Effector memory CD4-positive, alpha-beta T cell (primary cell): ENCODE data around the gene UNC93B1.
A peak's percentile ranks its signal among the peaks of the same experiment; 100 is the strongest.

Experiments
- DNase-seq, 3 donors: peaks; one replicate each; pipeline ENCODE4 v3.0.0-alpha.2; 2020
- H3K27ac ChIP-seq: 2 replicates; pipeline ENCODE4 v1.7.0; 2013; ENCODE audit warnings: mild to moderate bottlenecking, low read length, moderate library complexity; ENCODE audit not compliant: insufficient read depth, poor library complexity, severe bottlenecking
- H3K27me3 ChIP-seq: replicated peaks from 2 replicates; pipeline ENCODE4 v1.7.0; 2013; ENCODE audit warnings: mild to moderate bottlenecking, low read length; ENCODE audit not compliant: insufficient read depth, control insufficient read depth, poor library complexity, severe bottlenecking
- H3K36me3 ChIP-seq: 2 replicates; pipeline ENCODE4 v1.7.0; 2013; ENCODE audit warnings: mild to moderate bottlenecking, low read length, moderate library complexity; ENCODE audit not compliant: control insufficient read depth, insufficient read depth
- H3K4me1 ChIP-seq: 2 replicates; pipeline ENCODE4 v1.7.0; 2013; ENCODE audit warnings: low read length, mild to moderate bottlenecking; ENCODE audit not compliant: control insufficient read depth, insufficient read depth, poor library complexity, severe bottlenecking
- H3K4me3 ChIP-seq: 2 replicates; pipeline ENCODE4 v1.7.0; 2013; ENCODE audit warnings: low read length, low read depth, mild to moderate bottlenecking; ENCODE audit not compliant: insufficient read depth, poor library complexity, severe bottlenecking
- H3K9me3 ChIP-seq: 2 replicates; pipeline ENCODE4 v1.7.0; 2013; ENCODE audit warnings: mild to moderate bottlenecking, low read length, moderate library complexity; ENCODE audit not compliant: control insufficient read depth

Gene UNC93B1

DNA sequence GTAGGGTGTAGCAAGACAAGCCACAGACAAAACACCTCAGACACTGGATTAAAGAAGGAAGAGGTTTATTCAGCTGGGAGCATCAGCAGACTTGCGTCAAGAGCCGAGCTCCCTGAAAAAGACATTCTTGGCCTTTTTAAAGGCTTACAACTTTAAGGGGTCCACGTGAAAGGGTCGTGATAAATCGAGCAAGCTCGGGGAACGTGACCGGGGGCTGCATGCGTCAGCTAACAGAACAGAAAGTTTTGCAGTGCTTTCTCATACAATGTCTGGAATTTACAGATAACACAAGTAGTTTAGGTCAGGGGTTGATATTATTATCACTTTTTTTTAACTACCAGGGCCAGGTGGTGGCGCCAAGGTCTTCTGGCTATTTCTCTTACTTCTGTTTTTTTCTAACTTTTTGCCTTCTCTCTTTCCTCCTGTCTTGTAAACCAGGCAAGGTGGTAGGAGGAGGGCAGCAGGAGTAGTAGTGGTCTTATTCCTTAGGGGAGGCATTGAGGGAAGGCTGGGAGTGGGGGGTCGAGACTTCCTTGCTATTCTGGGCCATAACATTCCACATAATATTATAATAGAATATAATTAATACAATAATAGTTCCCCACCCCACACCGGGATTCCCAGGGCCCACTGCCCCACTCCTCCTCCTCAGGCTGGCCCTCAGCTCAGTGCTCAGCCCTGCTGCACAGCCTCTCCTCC lies 5.6 kb upstream of the UNC93B1 start:
- no peak for DNase-seq
- no peaks in the 10 kb centered on the region for H3K4me1 ChIP-seq
- no peak overlapping the region for H3K27ac ChIP-seq
- no peaks in the 10 kb centered on the region for H3K36me3 ChIP-seq
- no peak overlapping the region for H3K4me3 ChIP-seq
- H3K27me3 ChIP-seq: no peaks in the 10 kb centered on the region
- no peaks in the 10 kb centered on the region for H3K9me3 ChIP-seq

DNA sequence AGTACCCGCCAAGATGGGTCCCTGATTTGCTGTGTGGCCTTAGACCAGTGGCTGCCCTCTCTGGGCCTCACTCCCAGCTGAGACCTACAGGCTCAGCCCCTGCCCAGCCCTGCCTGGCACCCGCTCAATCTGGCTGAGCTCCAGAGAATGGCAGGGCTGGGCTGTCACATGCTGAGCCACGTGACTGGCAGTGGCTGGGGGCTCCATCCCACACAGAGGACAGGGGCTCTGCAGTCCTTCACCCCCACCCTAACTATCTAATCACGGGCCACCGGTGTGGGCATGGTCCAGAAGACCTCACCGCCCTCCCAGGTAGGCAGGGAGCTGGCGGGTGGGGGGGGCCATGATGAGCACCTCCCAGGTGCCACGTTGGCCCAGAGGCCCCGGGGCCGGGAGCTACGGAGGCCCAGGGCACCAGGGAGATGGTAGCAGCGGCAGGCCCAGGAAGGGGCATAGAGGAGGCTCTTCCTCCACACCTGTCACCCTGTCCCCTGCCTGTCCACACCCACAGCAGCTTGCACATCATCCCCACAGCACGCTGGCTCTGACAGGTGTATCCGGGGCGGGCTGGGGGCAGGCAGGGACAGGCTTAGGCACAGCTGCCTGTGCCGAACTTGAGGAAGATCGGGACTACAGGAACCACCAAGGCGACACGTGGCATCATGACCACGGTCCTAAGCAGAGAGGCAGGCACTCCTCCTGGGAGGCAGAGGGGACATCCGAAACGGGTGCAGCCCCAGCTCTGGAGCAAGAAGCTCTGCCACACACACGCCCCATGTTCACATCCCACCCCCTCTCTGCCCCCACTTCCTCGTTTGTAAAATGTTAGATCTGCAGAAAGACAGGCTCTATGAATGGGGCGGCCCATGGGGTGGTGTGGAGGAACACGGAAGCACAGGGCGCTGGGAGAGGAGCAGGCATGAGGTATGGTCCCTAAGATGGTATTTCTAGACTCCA lies 4.8 kb upstream of the UNC93B1 start:
- no peaks in the 10 kb centered on the region for H3K9me3 ChIP-seq
- H3K27ac ChIP-seq: no peak overlapping the region
- no peaks in the 10 kb centered on the region for H3K27me3 ChIP-seq
- H3K36me3 ChIP-seq: no peaks in the 10 kb centered on the region
- no peaks in the 10 kb centered on the region for H3K4me1 ChIP-seq
- H3K4me3 ChIP-seq: no peak overlapping the region
- no peak for DNase-seq

DNA sequence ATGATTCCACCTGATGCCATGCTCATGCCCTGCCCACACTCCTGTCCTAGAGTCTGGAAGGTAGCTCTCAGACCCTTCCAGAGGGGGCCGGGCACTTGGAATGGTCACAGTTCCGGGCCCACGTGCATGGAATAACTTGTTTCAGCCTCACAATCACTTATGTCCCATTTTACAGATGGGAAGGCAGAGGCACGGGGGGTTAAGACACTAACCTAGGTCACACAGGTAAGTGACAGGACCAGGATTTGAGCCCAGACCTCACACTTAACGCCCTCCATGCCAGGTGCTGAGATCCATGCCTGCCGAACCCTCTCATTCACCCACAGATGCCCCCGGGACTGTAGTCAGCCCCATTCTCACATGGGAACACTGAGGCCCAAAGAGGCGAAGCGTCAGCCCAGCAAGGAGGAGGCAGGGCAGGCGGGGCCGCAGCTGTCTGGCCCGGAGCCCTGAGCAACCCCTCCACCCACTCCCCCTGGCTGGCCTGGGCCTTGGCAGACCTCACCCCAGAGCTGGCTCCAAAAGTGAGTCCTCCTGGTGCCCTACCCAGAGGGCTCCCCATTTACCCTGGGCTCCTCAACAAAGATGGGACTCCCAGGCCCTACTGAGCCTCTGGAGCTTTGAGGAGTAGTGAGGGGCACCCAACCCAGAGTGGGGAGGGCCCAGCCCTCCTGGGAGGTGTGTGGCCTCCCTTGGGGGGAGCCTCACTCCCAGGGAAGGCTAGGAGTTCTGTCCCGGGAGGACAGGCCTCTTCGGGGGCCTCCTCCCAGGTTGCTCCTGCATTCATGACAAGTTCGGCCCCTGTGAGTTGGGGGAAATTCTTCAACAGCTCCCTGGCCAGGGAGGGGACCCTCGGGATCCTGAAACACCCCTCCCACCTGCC lies 3.8 kb upstream of the UNC93B1 start:
- no peaks in the 10 kb centered on the region for H3K4me1 ChIP-seq
- H3K9me3 ChIP-seq: no peaks in the 10 kb centered on the region
- no peak overlapping the region for H3K27ac ChIP-seq
- no peak overlapping the region for H3K4me3 ChIP-seq
- no peak for DNase-seq
- H3K27me3 ChIP-seq: no peaks in the 10 kb centered on the region
- no peaks in the 10 kb centered on the region for H3K36me3 ChIP-seq

DNA sequence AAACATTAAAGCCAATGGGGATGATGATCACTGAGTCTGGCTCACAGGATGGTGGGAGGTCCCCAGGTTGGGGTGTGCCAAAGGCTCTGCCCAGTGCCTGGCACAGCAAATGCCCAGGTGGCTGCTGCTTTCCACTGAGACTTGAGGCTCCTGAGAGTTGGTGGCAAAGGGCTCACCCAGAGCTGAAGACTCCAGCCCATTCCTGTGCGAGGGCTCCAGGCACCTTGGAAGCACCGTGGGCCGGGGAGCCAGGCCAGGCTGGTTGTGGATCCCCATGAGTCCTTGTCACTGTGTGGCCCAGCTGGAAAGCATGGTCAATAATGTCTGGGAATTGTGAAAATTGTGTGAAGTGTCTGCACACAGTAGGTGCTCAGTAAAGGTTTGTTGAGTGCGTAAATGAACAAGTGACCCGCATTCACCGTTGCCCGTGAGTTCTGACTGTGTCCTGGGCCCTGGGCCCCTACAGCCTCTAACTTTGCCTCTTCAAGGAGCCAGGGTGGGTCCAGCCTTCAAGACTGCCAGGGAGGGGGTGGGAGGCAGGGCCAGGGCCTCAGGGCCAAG lies 2.8 kb upstream of the UNC93B1 start:
- Histone ChIP-seq H3K27me3 (no peaks in the 10 kb centered on the region), H3K27ac (no peak overlapping the region), H3K36me3 (no peaks in the 10 kb centered on the region), H3K9me3 (no peaks in the 10 kb centered on the region), H3K4me1 (no peaks in the 10 kb centered on the region), H3K4me3 (no peak overlapping the region)
- DNase-seq: no peak

DNA sequence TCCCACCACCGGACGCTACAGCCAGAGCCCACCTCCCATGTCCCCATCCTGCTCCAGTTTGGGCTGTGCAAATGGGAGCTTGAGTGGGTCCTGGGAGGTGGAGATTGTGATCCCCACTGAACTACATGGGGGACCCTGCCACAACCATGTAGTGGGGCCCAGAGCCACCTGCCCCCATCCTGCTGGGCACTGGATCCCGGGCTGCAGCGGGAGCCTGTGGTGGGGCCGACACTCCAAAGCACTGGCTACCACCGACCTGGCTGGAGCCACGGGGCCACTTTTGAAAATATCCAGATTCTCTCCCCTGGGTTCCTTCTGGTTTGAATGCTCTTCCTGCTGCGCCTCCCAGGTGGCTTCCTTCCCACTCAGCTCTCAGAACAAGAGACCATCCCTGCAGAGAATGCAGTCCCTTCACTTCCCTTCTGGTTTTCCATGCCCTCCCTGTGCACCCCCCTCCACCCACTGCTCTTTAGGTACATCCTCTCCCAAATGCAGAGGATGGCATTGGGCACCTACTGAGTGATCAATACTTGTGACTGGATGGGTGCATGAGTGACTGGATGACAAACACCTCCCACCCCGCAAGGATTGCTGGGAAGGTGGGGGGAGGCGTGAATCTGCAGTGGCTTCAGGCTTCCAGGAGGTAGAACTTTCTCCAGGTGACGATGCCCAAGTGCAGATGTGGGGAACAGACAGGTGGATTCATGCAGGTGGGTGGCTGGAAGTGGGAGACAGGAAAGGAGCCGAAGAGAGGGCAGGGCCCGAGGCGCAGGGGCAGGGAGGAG lies 846 bp upstream of the UNC93B1 start:
- no peak for DNase-seq
- Histone ChIP-seq H3K36me3 (no peaks in the 10 kb centered on the region), H3K9me3 (no peaks in the 10 kb centered on the region), H3K4me3 (peak overlapping the region; percentile 58), H3K4me1 (no peaks in the 10 kb centered on the region), H3K27me3 (no peaks in the 10 kb centered on the region), H3K27ac (no peak overlapping the region)

DNA sequence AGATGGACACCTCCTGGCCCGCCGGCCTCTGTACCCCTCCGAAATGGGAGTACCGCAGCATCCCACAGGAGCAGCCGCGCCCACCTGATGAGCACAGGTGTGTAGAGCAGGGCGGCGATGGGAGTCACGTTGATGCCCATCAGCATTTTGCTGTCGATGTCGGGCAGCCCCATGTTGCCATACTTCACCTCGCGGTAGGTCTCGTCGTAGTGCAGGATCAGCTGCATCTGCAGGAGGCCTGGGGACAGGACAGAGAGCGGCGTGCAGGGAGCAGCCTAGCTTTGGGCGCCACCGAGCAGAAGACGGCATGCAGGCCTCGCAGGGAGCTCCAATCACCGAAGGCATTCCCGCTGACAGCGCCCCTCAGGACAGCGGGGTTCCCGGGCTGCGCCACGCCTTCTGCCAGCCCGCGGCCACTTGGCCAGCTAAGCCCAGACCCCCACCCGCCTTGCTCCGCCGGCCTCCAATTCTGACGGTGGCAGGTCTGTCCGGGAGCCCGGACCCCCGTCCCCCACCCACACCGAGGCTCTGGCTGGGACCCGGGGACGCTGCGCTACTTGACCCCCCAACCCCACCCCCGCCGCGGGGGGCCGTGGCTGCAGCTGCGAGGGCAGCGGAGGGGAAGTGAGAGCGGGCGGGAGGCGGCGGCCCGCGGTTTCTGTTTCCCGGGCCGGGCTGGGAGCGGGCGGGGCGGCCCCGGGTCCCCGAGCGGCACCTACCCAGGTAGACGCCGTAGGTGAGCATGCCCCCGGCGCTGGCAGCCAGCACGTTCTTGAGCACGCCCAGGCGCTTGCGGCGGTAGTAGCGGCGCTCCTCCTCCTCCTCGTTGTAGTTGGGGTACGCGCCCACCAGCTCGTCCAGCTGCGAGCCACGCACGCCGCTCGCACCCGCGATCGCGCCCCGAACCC lies 705 bp downstream of the UNC93B1 start:
- H3K36me3 ChIP-seq: no peaks in the 10 kb centered on the region
- H3K4me1 ChIP-seq: peaks cover 3% of the 10 kb centered on the region
- peak overlapping the region; percentile 58 for H3K4me3 ChIP-seq
- peak overlapping the region; percentile 55 for H3K27ac ChIP-seq
- peak; percentile 33 to 46 (median 39) for DNase-seq
- no peaks in the 10 kb centered on the region for H3K27me3 ChIP-seq
- H3K9me3 ChIP-seq: no peaks in the 10 kb centered on the region

DNA sequence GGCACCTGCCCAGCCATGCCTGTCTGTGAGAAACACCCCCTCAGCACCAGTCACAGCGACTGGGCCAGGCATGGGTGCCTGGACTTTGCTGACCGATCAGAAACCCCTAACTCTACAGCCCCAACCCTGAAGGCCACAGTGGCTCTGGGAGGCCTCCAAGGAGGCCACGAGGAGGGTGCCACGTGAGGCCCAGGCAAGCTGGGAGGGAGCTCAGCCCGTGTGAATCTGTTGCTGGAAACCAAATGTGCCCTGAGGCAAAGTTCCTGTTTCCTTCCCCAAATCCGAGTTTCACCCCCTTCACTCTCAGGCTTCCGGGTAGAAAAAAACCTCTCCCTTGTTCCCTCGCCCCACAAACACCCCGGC lies 1.3 kb downstream of the UNC93B1 start:
- Histone ChIP-seq H3K9me3 (no peaks in the 10 kb centered on the region), H3K4me1 (peaks cover 8% of the 10 kb centered on the region), H3K27me3 (no peaks in the 10 kb centered on the region), H3K36me3 (no peaks in the 10 kb centered on the region), H3K4me3 (no peak overlapping the region), H3K27ac (no peak overlapping the region)
- DNase-seq: no peak

DNA sequence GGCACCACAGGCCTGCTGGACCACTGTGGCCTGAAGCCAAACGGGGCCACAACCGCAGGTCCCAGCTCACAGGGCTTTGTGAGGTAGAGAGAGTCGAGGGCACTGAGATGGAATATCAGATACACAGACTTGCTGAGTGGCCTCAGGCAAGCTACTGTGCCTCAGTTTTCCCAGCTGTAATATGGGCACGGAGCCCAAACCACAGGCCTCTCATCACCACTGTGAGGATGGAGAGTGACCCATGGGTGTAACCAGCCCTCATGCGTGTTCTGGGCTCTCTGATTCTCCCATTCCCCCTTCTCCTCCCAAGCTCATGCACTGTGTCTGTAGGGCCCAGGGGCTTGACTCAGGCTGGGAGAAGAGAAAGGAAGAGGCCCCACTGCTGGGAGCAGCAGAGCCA lies 4.2 kb downstream of the UNC93B1 start:
- H3K27ac ChIP-seq: no peak overlapping the region

More for the DNA sequence above, 4.2 kb downstream of the UNC93B1 start:
- no peak overlapping the region for H3K4me3 ChIP-seq
- peaks cover 8% of the 10 kb centered on the region for H3K4me1 ChIP-seq
- no peak for DNase-seq
- no peaks in the 10 kb centered on the region for H3K9me3 ChIP-seq
- H3K36me3 ChIP-seq: no peaks in the 10 kb centered on the region
- H3K27me3 ChIP-seq: no peaks in the 10 kb centered on the region
